KMS-11 (cell line): ENCODE data around the gene LTO1.

Source experiments
- H2AFZ ChIP-seq: fragments of 200-600 bp; sonication (generic); 2 replicates; pipeline ENCODE4 v1.6.1; 2016; ENCODE audit warnings: antibody characterized with exemption, mixed run types, low read depth
- H3K27ac ChIP-seq: fragments of 200-600 bp; sonication (generic); 2 replicates; pipeline ENCODE4 v1.6.1; 2016; ENCODE audit warnings: mild to moderate bottlenecking, mixed run types
- H3K27me3 ChIP-seq: fragments of 200-600 bp; sonication (generic); 2 replicates; pipeline ENCODE4 v1.6.1; 2017; ENCODE audit warnings: mild to moderate bottlenecking, low read depth, mixed run types, moderate library complexity; ENCODE audit not compliant: insufficient read depth
- H3K36me3 ChIP-seq: fragments of 200-600 bp; sonication (generic); 2 replicates; pipeline ENCODE4 v1.6.1; 2017; ENCODE audit warnings: mild to moderate bottlenecking, mixed run types; ENCODE audit not compliant: insufficient read depth
- H3K4me1 ChIP-seq: fragments of 200-600 bp; sonication (generic); 2 replicates; pipeline ENCODE4 v1.6.1; 2016; ENCODE audit warnings: mild to moderate bottlenecking, low read depth, mixed run types; ENCODE audit not compliant: poor library complexity, severe bottlenecking
- H3K4me2 ChIP-seq: fragments of 200-600 bp; sonication (generic); 2 replicates; pipeline ENCODE4 v1.7.0; 2016; ENCODE audit warnings: mild to moderate bottlenecking, mixed run types
- H3K4me3 ChIP-seq: fragments of 200-600 bp; sonication (generic); IDR thresholded peaks from 2 replicates; pipeline ENCODE4 v1.6.1; 2017; ENCODE audit warnings: low read depth, low read length, mixed read lengths; ENCODE audit not compliant: insufficient read depth
- H3K79me2 ChIP-seq: fragments of 200-600 bp; sonication (generic); 2 replicates; pipeline ENCODE4 v1.6.1; 2016; ENCODE audit warnings: low read depth, mixed run types; ENCODE audit not compliant: insufficient read depth
- H3K9ac ChIP-seq: fragments of 200-600 bp; sonication (generic); 2 replicates; pipeline ENCODE4 v1.6.1; 2016; ENCODE audit warnings: mild to moderate bottlenecking, mixed run types
- H4K20me1 ChIP-seq: fragments of 200-600 bp; sonication (generic); 2 replicates; pipeline ENCODE4 v1.6.1; 2016; ENCODE audit warnings: mild to moderate bottlenecking, mixed run types; ENCODE audit not compliant: insufficient read depth
- TF ChIP-seq, protein P1 (sequence below): fragments of 200-600 bp; sonication (generic); conservative IDR thresholded peaks from 2 replicates; pipeline ENCODE4 v1.6.1; 2017; ENCODE audit warnings: low read depth, mild to moderate bottlenecking, antibody characterized with exemption, low read length, moderate library complexity, mixed read lengths

Gene LTO1

DNA sequence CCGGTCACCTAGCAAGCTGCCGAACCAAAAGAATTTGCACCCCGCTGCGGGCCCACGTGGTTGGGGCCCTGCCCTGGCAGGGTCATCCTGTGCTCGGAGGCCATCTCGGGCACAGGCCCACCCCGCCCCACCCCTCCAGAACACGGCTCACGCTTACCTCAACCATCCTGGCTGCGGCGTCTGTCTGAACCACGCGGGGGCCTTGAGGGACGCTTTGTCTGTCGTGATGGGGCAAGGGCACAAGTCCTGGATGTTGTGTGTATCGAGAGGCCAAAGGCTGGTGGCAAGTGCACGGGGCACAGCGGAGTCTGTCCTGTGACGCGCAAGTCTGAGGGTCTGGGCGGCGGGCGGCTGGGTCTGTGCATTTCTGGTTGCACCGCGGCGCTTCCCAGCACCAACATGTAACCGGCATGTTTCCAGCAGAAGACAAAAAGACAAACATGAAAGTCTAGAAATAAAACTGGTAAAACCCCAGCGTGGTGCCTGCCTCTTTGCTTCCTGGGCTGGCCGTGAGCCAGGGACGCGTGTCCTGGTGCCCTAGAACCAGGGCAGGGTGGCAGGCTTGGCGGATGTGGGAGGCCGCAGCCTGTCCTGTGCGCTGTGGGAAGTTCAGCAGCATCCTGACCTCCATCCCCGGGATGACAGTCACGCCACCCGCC is 21.0 kb downstream of the LTO1 start:
- Histone ChIP-seq H3K4me2 (no peak overlapping the region), H4K20me1 (no peaks in the 10 kb centered on the region), H3K4me3 (no peak overlapping the region), H3K27me3 (peaks cover 31% of the 10 kb centered on the region), H2AFZ (no peak overlapping the region), H3K36me3 (no peaks in the 10 kb centered on the region), H3K9ac (no peak overlapping the region), H3K4me1 (no peaks in the 10 kb centered on the region), H3K27ac (no peak overlapping the region), H3K79me2 (no peaks in the 10 kb centered on the region)
- TF ChIP-seq, protein P1, sequence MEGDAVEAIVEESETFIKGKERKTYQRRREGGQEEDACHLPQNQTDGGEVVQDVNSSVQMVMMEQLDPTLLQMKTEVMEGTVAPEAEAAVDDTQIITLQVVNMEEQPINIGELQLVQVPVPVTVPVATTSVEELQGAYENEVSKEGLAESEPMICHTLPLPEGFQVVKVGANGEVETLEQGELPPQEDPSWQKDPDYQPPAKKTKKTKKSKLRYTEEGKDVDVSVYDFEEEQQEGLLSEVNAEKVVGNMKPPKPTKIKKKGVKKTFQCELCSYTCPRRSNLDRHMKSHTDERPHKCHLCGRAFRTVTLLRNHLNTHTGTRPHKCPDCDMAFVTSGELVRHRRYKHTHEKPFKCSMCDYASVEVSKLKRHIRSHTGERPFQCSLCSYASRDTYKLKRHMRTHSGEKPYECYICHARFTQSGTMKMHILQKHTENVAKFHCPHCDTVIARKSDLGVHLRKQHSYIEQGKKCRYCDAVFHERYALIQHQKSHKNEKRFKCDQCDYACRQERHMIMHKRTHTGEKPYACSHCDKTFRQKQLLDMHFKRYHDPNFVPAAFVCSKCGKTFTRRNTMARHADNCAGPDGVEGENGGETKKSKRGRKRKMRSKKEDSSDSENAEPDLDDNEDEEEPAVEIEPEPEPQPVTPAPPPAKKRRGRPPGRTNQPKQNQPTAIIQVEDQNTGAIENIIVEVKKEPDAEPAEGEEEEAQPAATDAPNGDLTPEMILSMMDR = no peak

DNA sequence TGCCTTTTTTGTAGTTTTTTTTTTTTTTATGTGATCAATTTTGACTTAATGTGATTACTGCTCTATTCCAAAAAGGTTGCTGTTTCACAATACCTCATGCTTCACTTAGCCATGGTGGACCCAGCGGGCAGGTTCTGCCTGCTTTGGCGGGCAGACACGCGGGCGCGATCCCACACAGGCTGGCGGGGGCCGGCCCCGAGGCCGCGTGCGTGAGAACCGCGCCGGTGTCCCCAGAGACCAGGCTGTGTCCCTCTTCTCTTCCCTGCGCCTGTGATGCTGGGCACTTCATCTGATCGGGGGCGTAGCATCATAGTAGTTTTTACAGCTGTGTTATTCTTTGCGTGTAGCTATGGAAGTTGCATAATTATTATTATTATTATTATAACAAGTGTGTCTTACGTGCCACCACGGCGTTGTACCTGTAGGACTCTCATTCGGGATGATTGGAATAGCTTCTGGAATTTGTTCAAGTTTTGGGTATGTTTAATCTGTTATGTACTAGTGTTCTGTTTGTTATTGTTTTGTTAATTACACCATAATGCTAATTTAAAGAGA is 21.7 kb downstream of the LTO1 start:
- no peaks in the 10 kb centered on the region for H3K36me3 ChIP-seq
- no peak overlapping the region for H3K4me2 ChIP-seq
- TF ChIP-seq, protein P1 = no peak

DNA sequence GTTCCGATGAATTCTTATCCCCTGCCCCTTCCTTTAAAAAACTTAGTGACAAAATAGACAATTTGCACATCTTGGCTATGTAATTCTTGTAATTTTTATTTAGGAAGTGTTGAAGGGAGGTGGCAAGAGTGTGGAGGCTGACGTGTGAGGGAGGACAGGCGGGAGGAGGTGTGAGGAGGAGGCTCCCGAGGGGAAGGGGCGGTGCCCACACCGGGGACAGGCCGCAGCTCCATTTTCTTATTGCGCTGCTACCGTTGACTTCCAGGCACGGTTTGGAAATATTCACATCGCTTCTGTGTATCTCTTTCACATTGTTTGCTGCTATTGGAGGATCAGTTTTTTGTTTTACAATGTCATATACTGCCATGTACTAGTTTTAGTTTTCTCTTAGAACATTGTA is 22.2 kb downstream of the LTO1 start:
- TF ChIP-seq, protein P1 = no peak
- Histone ChIP-seq H3K4me1 (no peaks in the 10 kb centered on the region), H2AFZ (no peak overlapping the region), H3K9ac (no peak overlapping the region), H3K36me3 (no peaks in the 10 kb centered on the region), H3K27me3 (peaks cover 41% of the 10 kb centered on the region), H3K79me2 (no peaks in the 10 kb centered on the region), H3K4me2 (no peak overlapping the region), H4K20me1 (no peaks in the 10 kb centered on the region), H3K4me3 (no peak overlapping the region), H3K27ac (no peak overlapping the region)

More for the DNA sequence above, 21.7 kb downstream of the LTO1 start:
- H3K27ac ChIP-seq = no peak overlapping the region
- H3K9ac ChIP-seq = no peak overlapping the region
- no peaks in the 10 kb centered on the region for H4K20me1 ChIP-seq
- no peak overlapping the region for H2AFZ ChIP-seq
- no peaks in the 10 kb centered on the region for H3K4me1 ChIP-seq
- H3K4me3 ChIP-seq = no peak overlapping the region
- H3K27me3 ChIP-seq = peaks cover 36% of the 10 kb centered on the region
- no peaks in the 10 kb centered on the region for H3K79me2 ChIP-seq

DNA sequence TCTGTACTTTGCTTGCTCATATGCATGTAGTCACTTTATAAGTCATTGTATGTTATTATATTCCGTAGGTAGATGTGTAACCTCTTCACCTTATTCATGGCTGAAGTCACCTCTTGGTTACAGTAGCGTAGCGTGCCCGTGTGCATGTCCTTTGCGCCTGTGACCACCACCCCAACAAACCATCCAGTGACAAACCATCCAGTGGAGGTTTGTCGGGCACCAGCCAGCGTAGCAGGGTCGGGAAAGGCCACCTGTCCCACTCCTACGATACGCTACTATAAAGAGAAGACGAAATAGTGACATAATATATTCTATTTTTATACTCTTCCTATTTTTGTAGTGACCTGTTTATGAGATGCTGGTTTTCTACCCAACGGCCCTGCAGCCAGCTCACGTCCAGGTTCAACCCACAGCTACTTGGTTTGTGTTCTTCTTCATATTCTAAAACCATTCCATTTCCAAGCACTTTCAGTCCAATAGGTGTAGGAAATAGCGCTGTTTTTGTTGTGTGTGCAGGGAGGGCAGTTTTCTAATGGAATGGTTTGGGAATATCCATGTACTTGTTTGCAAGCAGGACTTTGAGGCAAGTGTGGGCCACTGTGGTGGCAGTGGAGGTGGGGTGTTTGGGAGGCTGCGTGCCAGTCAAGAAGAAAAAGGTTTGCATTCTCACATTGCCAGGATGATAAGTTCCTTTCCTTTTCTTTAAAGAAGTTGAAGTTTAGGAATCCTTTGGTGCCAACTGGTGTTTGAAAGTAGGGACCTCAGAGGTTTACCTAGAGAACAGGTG is 23.1 kb downstream of the LTO1 start:
- no peak overlapping the region for H3K9ac ChIP-seq
- no peaks in the 10 kb centered on the region for H3K36me3 ChIP-seq
- H2AFZ ChIP-seq = no peak overlapping the region
- H3K79me2 ChIP-seq = no peaks in the 10 kb centered on the region
- no peak overlapping the region for H3K4me3 ChIP-seq
- H4K20me1 ChIP-seq = no peaks in the 10 kb centered on the region
- H3K27me3 ChIP-seq = peaks cover 47% of the 10 kb centered on the region
- H3K4me2 ChIP-seq = no peak overlapping the region
- TF ChIP-seq, protein P1 = no peak
- no peak overlapping the region for H3K27ac ChIP-seq
- H3K4me1 ChIP-seq = no peaks in the 10 kb centered on the region
